GM10847 (cell line): ENCODE results near the gene CKAP5.
A peak's percentile ranks its signal among the peaks of the same experiment; 100 is the strongest.

Source experiments
- POLR2A ChIP-seq: IDR thresholded peaks from 2 replicates; pipeline ENCODE4 v1.6.1; 2011; ENCODE audit not compliant: insufficient read length; ENCODE audit errors: extremely low read depth

CKAP5 gene

DNA sequence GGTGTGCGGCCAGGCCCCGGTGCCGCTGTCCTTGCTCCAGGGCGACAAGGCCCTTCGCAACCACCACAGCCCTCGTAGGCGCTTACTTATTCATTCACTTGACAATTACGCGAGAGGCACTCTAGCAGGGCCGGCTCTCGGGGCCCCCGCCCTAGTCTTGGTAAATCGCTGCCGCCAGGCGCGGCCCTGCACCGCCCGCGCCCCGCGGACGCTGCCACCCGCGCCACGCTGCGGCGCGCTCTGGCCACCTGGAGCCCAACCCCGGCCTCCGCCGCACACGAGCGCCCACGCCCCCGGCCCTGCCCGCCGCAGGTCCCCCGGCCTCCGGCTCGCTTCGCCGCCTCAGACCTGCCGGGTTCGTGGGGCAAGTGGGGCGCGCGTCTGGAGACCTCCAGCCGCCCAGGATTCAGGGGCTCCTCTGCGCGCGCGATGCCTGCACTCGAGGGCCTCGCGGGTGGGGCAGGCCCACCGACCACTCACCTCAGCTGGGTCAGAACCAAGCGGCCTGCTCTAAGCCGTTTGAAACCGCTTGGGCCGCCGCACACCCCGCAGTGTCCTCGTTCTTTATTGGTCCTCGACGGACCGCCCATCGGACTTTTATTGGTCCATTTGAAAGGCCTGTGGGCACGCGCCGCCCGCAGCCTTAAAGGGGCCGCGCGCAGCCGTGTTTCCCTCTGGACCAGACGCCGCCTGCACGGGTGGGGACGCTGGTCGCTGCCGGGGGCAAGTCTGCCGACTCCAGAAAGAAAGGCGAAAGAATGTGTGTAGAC, at the start of gene CKAP5:
Gene CKAP5, minus strand, starts transcription at position 541 of the 770 bp plus-strand sequence. CDS start 25,049 bp downstream, outside the sequence.
- peak; percentile 80 for TF ChIP-seq POLR2A

DNA sequence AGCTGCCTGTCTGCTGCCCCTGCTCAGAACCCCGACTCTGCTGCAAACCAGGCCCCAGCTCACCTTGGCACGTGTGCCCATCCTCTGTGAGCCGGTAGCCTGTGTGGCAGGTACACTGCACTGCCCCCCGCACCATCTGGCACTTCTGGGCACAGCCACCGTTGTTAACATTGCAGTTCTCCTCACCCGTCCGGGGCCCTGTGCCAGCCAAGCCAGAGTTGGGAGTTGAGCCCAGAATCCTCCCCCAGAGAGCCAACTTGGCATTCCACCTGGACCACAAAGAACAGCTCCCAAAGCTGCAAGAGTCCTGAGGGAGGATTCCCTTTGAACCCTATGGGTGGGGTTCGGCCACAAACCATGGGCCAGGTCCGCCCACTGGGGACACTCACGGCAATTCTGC, 49.7 kb upstream of the CKAP5 start:
- no peak for TF ChIP-seq POLR2A

DNA sequence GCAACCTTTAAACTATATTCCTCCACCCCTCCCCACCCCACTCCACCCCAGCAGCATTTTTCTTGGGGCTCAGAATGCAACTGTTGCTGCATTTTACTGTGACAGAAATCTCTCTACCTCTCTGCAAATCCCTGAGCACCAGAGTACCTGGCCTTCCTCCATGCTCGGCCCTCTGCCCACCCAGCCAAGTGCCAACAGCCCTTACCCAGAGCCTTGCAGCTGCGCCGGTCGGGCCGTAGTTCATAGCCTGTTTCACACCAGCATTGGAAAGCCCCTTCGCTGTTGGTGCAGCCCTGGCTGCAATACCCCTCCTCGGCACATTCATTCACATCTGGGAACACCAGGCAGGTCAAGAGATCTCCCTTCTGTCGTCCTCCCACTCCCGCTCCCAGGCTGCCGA, 48.9 kb upstream of the CKAP5 start:
- TF ChIP-seq POLR2A: no peak

DNA sequence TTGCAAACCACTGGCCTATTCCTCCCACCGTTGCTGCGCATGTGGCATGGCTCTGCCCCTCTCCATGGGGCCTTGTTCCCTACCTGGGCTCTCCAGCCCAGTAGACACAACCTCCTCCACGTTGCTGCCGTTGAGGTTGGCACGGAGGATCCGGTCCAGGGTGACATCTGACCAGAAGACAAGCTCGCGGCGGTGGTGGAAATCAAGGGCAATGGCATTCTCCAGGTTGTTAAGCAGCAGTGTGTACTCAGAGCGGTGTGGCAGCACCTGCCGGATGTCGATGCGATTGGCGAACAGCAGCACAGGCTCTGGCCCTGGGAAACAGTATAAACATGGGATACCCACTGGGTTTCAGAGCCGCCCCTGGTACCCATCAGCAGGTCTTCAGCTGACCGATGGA, 48.4 kb upstream of the CKAP5 start:
- TF ChIP-seq POLR2A: no peak

DNA sequence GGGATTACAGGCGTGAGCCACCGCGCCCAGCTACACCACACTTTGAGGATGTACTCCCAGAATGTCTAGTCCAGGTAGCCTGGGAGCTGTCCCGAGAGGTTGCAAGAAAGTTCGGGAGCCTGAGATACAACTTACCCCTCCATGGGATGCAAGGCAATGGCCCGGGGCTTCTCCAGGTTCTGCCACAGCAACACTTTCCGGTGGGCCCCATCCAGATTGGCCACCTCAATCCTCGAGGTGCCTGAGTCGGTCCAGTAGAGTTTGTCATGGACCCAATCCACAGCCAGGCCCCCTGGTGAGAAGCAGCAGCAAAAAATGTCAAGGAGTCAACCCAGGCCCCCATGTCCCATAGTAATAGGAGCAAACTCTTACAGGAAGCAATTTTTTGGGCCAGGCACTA, 46.8 kb upstream of the CKAP5 start:
- TF ChIP-seq POLR2A: no peak

DNA sequence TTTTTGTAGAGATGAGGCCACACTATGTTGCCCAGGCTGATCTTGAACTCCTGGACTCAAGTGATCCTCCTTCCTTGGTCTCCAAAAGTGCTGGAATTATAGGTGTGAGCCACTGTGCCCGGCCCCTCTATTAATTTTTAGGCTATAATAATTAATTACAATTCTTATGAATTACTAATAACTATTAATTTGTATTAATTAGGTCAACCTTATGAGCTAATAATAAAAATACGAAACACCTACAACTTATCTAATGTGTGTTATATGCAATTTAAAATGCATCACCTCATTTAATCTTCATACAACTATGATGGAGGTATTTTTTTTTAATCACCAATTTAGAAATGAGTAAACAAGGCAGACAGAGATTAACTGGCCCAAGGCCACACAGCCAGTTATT, 46.0 kb upstream of the CKAP5 start:
- TF ChIP-seq POLR2A: no peak

DNA sequence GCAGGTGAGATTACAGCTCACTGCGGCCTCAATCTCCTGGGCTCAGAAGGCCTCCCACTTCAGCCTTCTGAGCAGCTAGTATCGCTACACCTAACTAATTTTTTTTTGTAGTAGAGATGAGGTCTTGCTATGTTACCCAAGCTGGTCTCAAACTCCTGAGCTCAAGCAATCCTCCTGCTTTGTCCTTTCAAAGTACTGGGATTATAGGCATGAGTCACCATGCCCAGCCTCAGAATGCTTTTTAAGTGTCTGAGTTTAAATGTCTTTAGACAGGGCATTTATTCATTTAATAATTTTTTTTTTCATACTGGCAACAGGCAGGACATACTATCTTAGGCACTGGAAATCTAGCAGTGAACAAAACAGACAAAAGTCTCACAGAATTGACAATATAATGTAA, 44.6 kb upstream of the CKAP5 start:
- no peak for TF ChIP-seq POLR2A

DNA sequence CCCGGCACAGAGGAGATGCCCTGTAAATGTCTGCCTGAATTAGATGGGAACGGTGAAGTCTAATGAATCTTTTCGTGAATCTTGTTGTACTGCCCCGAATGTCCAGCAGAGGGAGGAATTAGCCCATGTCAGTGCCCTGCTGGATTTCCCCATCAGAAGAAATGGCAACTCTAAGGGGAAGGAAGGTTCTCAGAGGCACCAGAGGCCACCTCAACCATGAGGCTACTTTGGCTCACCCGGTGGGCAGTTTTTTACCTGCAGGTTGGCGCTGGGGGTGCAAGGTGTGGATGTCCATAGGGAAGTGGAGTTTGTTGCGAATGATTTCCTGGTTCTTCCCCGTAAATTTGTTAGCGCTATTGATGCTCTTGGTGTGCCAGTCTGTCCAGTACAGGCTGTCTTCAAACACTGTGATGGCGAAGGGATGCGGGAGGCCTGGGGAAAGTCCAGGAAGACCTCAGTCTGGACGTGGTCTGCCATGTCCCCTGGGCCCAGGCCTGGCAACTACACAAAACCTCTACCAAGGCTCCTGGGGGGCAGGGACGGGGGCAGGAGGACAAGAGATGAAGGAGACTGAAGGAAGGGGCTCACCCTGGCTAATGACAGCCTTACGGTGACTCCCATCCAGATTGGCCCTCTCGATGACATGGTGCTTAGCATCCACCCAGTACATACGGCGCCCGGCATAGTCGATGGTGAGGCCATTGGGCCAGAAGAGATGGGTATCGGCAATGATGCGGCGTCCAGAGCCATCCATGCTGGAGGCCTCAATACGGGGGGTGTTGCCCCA, 43.8 kb upstream of the CKAP5 start:
- no peak for TF ChIP-seq POLR2A

DNA sequence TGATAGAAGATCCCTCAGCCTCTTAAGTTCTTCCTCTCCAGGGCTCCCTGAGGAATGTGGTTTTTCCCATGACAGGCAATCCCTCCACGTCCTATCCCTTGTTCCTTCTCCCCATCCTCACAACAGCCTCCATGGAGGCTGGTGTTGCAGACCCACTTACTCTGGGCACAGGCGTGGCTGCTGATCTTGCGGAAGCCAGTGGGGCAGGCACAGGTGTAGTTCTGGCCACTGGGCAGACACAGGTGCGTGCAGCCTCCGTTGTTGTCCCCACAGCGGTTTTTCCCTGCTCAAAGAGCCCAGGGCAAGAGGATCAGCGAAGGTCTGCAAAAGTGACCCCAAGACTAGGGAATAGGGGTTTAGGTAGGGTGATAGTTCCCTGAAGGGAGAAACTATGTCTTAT, 43.2 kb upstream of the CKAP5 start:
- no peak for TF ChIP-seq POLR2A

DNA sequence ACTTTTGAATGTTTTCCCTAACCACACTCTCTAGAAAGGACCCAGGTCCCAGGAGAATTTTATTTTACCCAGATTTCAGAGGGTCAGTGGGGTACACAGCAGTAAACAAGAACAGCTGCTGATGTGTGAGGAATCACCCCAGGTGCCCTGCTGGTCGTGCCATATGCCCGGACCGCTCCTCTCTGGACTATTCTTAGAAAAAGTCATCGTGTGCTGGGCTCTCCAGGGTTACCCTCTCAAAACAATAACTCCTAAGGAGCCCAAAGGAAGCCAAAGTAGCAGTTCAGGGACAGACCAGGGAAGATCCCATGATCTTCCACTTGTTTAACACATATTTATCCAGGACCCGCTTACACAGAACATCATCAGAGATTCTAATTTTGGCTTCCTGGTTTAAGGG, 42.6 kb upstream of the CKAP5 start:
- TF ChIP-seq POLR2A: no peak

DNA sequence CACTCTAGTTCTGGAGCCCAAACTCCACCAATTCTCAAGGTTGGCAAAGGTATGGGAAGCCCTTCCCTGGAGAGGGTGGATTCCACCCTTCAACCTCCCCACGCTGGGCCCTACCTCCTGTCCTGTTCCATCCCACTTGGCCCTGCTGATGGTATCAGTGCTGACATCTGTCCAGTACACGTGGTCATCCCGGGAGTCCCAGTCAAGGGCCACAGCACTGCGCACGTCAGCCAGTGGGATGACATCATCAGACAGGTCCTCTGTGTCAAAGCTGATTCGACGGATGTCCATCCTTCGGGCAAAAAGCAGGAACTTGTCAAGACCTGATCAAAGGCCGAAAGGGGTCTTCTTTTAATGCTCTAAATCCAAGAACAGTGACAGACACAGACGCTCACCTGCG, 40.1 kb upstream of the CKAP5 start:
- TF ChIP-seq POLR2A: no peak

DNA sequence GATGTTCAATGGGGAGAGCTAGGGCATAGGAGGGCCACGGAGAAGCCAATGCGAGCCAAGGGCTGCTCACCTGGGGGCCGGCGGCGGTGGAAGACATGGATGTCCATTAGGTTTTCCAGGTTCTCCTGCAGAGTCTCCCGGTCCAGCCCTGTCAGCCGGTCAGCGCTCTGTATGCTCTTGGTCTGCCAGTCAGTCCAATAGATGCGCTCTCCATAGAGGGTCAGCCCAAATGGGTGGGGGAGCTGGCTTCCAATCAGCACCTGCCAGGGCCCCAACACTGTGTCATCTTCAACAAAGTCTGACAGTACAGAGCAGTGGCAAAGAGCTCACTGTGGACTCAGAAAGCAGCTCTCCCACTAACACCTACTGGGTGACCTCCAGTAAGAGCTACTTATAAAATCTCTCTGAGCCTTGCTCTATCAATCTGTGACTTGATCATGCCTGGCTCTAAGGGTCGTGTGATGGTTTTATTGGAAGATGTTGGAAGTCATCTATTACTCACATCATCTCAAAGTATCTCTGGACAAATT, 33.0 kb upstream of the CKAP5 start:
- TF ChIP-seq POLR2A: no peak

DNA sequence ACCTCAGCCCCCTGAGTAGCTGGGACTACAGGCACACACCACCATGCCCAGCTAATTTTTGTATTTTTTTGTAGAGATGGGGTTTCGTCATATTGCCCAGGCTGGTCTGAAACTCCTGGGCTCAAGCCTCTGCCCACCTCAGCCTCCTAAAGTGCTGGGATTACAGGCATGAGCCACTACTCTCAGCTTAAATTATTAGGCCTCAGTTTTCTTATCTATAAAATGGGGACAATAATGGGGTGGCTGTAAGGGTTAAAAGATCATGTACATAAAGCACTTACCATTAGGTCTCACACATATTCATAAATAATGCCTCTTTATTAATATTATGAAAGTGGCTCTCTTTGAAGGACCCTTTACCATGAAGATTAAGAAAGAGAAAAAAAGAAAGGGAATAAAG, 31.5 kb upstream of the CKAP5 start:
- no peak for TF ChIP-seq POLR2A

DNA sequence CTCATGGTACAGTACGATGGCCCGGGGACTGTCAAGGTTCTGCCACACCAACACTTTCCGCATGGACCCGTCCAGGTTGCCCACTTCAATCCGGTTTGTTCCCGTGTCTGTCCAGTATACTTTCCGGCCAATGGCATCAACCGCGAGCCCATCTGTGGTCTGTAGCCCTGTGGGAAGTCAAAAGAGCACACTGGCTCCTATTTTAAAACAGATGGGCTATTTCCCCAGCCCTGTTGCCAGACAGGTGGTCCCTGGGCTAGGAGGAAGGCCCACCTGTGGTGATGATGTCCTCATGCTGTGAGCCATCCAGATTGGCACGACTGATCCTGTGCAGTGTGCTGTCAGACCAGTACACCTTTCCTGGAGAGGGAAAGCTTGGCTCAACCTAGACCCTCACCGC, 30.4 kb upstream of the CKAP5 start:
- no peak for TF ChIP-seq POLR2A

DNA sequence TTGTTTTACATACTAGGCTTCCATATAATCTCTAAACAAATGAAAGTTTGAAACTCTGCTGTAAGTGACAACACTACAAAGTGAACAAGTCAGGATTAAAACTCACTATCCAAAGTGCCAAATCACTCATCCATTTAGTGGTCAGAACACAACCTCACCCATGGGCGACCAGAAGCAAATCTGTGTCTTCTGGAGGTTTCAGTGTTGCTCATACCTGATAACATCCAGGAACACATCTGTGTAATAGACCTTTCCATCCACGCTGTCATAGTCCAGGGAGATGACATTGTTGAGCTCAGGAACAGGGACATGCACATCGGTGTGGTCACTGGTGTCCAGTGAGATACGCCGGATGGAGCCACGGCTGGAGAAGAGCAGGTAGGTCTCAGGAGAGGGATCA, 28.5 kb upstream of the CKAP5 start:
- TF ChIP-seq POLR2A: no peak

DNA sequence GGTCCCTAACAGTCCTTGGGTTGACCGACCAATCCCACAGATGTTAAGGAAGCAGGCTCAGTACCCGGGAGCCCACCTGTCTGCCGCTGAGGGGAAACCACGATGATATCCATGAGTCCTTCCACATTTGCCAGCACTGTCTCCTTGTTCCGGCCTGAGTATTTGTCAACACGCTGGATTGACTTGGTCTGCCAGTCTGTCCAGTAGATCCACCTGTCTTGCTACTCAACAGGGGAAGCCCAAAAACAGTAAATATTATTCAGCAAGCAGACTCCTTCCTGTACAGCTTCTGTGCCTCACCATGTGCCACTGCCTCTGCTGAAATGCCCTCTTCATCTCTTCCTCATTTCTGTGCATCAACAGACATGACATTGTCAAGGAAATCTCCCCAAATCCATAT, 22.8 kb upstream of the CKAP5 start:
- no peak for TF ChIP-seq POLR2A

DNA sequence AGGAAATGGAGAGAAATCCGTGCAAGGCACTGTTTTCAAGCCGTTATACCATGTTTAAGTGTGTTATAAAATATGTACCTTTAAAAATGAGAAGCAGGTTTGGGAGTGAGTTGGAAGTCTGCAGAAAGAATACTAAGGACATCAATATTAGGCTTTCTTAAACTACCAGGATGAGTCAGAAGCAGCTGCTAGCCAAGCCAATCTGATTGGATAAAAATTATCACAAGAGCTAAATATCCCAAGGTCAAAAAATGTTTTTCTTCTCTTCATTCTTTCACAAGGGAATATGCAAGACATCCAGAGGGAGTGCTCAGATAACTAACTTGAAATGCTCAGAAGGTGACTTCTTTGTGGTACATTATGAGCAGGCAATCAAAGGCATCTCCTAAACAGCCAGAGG, 19.3 kb upstream of the CKAP5 start:
- TF ChIP-seq POLR2A: no peak

DNA sequence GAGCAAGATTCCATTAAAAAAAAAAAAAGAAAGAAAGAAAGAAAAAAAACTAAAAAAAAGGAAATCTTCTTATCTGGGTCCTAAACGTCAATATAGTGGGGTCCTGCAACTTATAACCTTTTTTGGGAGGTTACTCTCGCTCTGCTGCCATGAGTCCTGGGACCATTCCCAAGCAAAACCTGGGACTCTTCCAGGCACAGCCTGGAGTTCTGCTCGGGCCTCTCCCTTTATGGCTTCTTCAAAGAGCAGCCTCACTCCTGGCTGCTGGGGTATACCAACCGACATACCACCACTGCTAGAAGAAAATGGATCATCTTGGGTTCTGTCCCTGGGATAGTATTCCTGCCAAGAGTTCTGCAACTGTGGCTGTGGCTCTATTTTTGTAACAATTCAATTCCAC, 14.1 kb upstream of the CKAP5 start:
- no peak for TF ChIP-seq POLR2A
